Stomach (tissue), 9 donors: ENCODE results near the gene SRMS. TPM values are rescaled to one million over a fixed set of nuclear protein-coding genes. Genes with fewer than 3 reads are reported as not detected.

Source experiments
- DNase-seq, 2 donors: peaks; one replicate each; pipeline versions ENCODE4 v3.0.0 to v3.0.0-alpha.2; 2013 to 2019
- H3K27ac ChIP-seq, 5 donors: fragments of 200-600 bp in 4 of 5; sonication (generic) in 4 of 5; one replicate each; pipeline ENCODE4 v1.5.1; 2013 to 2019; ENCODE audit warnings: mild to moderate bottlenecking in 1 of 5, moderate library complexity in 1 of 5
- H3K27me3 ChIP-seq, 3 donors: fragments of 200-600 bp; sonication (generic); one replicate each; pipeline ENCODE4 v1.5.1; 2017 to 2019; ENCODE audit warnings: mixed run types in 1 of 3
- H3K36me3 ChIP-seq, 4 donors: fragments of 200-600 bp; sonication (generic); 1 replicate in 3 of 4; 2 replicates in 1 of 4; pipeline ENCODE4 v1.5.1; 2016 to 2019
- H3K4me1 ChIP-seq, 4 donors: fragments of 200-600 bp; sonication (generic); one replicate each; pipeline ENCODE4 v1.5.1; 2016 to 2019
- H3K4me3 ChIP-seq, 4 donors: fragments of 200-600 bp; sonication (generic) in 3 of 4; one replicate each; pipeline ENCODE4 v1.5.1; 2016 to 2019; ENCODE audit warnings: mild to moderate bottlenecking in 1 of 4
- H3K9me3 ChIP-seq, 4 donors: fragments of 200-600 bp; sonication (generic); one replicate each; pipeline ENCODE4 v1.5.1; 2016 to 2019
- EP300 ChIP-seq: sonication (generic); formaldehyde crosslinking; IDR thresholded peaks from one replicate; pipeline ENCODE4 v1.6.1; 2017; ENCODE audit warnings: antibody characterized with exemption
- POLR2A ChIP-seq, 4 donors: fragments of 450-650 bp; IDR thresholded peaks; one replicate each; pipeline ENCODE4 v1.6.1; 2016; ENCODE audit warnings: antibody characterized with exemption in 4 of 4, control low read depth in 2 of 4, mild to moderate bottlenecking in 1 of 4, moderate library complexity in 1 of 4
- POLR2AphosphoS5 ChIP-seq, 3 donors: sonication (generic); formaldehyde crosslinking; IDR thresholded peaks; one replicate each; pipeline ENCODE4 v1.6.1; 2016; ENCODE audit warnings: antibody characterized with exemption in 3 of 3
- WGBS, 5 donors: extraction: QIAGEN DNeasy Blood & Tissue Kit in 3 of 5; methylation state at CpG; one replicate each; pipeline versions ENCODE4 v1.1.5 to v1.1.7; 2013 to 2018; 5-methylcytosine and 5-hydroxymethylcytosine counted together
- intact Hi-C: fragments of 100-400 bp; cut with DNase I; formaldehyde crosslinking; loops from one replicate; pipeline ENCODE4 v1.15.1; 2023; ENCODE audit warnings: low total_unique reads
- polyA plus RNA-seq, 3 donors: library from polyadenylated mRNA; stranded (reverse); fragments of 200-250 nt; gene quantifications; one replicate each; pipeline ENCODE4 v1.2.3, GENCODE V29; 2013
- total RNA-seq, 5 donors: library from RNA; depleted of rRNA; stranded (reverse); fragments of >200 nt; gene quantifications; one replicate each; pipeline versions ENCODE4 v1.1.0 to v1.2.3, GENCODE V29; 2014 to 2016
- TF ChIP-seq, protein P1 (sequence below), 7 experiments: fragments of 450-650 bp in 4 of 7; fragments of 200-600 bp in 3 of 7; sonication (generic) in 3 of 7; IDR thresholded peaks; one replicate each; pipeline ENCODE4 v1.5.1; 2016 to 2019; ENCODE audit warnings: antibody characterized with exemption in 7 of 7, control low read depth in 2 of 7, mild to moderate bottlenecking in 1 of 7
- donor health status: healthy with polysubstance abuse.
- donor health status: Bipolar disorder and iron deficiency.
- donor health status: healthy.

The SRMS gene
- total and polyA plus RNA-seq, 8 donors: 0.87 to 3.5 (median 2.1) TPM; not detected in 5

DNA sequence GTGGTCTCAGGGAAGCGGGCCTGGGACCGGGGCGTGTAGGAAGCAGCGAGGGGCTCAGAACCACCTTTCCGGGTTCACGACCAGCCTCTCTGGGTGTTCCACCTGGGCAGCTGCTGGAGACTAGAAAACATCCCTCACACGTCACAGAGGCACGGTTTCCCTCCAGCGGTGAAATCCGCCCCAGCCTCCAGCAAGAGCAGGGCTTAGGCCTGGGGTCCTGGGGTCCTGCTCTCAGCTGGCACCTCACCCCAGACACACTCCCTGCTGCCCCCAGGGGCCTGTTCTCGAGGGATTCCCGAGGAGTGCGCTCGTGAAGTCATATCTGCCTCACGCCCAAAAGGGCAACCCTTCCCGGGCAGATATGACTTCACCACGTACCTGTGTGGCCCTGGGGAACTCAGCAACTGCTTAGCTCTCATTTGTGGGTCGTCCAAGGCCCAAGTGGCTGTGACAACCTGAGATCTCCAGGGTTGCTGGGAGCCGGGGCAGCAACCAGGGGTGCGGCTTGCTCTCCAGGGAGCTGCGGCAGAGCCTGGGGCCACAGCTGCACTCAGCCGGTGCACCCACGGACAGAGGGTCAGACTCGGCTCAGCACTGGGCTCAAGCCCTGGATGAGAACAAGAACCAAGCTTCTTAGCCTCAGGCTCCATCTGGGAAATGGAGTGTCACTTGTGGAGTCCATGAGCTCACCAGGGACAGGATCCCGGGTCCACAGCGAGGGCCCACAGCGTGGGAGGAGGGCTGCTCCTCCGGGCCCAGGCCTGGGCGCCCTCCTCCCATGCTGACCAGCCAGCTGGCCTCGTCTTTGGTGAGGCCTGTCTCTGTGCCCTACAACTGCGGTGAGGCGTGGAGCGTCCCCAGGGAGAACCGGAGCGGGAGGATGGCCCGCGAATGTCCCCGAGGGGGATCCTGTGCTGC lies 7.1 kb upstream of the SRMS start:
- Histone ChIP-seq H3K9me3 (no peaks in the 10 kb centered on the region), H3K27me3 (peaks cover 0 to 46% (median 0%) of the 10 kb centered on the region in 3 donors), H3K36me3 (peaks cover 10 to 20% (median 15%) of the 10 kb centered on the region in 4 donors), H3K27ac (peak overlapping the region in 4 of 5 donors; percentile 37 to 60 (median 52)), H3K4me3 (peak overlapping the region; percentile 54 to 73 (median 59)), H3K4me1 (peaks cover 8 to 23% (median 22%) of the 10 kb centered on the region in 4 donors)
- DNase-seq: peak in 1 of 2 donors; percentile 66
- 52 to 77% (median 64%) methylated on average over 29 to 38 of the region's 38 CpGs for WGBS, 5 donors
- intact Hi-C loops: no loop called here
- TF ChIP-seq POLR2A (IDR thresholded peaks at IDR 0.05): no peak
- no peak for TF ChIP-seq EP300
- TF ChIP-seq, protein P1, sequence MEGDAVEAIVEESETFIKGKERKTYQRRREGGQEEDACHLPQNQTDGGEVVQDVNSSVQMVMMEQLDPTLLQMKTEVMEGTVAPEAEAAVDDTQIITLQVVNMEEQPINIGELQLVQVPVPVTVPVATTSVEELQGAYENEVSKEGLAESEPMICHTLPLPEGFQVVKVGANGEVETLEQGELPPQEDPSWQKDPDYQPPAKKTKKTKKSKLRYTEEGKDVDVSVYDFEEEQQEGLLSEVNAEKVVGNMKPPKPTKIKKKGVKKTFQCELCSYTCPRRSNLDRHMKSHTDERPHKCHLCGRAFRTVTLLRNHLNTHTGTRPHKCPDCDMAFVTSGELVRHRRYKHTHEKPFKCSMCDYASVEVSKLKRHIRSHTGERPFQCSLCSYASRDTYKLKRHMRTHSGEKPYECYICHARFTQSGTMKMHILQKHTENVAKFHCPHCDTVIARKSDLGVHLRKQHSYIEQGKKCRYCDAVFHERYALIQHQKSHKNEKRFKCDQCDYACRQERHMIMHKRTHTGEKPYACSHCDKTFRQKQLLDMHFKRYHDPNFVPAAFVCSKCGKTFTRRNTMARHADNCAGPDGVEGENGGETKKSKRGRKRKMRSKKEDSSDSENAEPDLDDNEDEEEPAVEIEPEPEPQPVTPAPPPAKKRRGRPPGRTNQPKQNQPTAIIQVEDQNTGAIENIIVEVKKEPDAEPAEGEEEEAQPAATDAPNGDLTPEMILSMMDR (IDR thresholded peaks at IDR 0.05): no peak
- TF ChIP-seq POLR2AphosphoS5 (IDR thresholded peaks at IDR 0.05): no peak

- Histone ChIP-seq H3K4me1 (peaks cover 8 to 23% (median 22%) of the 10 kb centered on the region in 4 donors), H3K27ac (peak within 1 kb of the TSS; percentile 4 to 60 (median 45)), H3K27me3 (peaks cover 0 to 53% (median 0%) of the 10 kb centered on the region in 3 donors), H3K36me3 (peaks cover 8 to 16% (median 10%) of the 10 kb centered on the region in 4 donors), H3K9me3 (no peaks in the 10 kb centered on the region), H3K4me3 (peak within 1 kb of the TSS; percentile 54 to 73 (median 59))
- TF ChIP-seq EP300 (no peak), POLR2A (IDR thresholded peaks at IDR 0.05) (no peak), POLR2AphosphoS5 (IDR thresholded peaks at IDR 0.05) (no peak)
- TF ChIP-seq, protein P1 (IDR thresholded peaks at IDR 0.05): no peak
- WGBS, 5 donors: 0 to 1% (median 0%) methylated on average over 3 to 34 of the region's 34 CpGs
- DNase-seq: peak; percentile 58 to 87
- intact Hi-C loops: no loop called here
These were observed 6.4 kb upstream of the SRMS start, which contains the start of gene FNDC11 for GRCh38 chr20:63553933-63554290. Gene FNDC11 (plus strand): TSS chr20:63554159. CDS start chr20:63555664, 1,505 bp downstream.

DNA sequence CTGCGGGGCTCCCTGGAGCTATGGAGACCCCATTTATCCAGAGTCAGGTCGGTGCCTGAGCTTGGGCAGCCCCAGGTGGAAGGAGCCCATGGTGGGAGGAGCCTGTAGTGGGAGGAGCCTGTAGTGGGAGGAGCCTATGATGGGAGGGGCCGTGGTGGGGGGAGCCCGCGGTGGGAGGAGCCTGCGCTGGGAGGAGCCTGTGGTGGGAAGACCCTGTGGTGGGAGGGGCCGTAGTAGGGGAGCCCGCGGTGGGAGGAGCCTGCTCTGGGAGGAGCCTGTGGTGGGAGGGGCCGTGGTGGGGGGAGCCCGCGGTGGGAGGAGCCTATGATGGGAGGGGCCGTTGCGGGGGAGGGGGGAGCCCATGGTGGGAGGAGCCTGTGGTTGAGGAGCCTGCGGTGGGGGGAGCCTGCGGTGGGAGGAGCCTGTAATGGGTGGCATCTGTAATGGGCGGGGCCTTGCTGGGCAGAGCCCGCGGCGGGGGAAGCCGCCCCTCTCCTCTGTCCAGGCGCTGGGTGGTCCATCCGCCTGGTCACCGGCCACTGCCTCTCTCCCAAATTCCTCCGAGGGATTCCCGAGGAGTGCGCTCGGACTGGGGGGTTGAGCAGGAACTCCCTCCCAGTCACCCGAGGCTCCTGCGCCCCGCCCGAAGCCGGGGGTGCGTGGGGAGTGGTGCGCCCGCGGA lies 5.8 kb upstream of the SRMS start:
- Histone ChIP-seq H3K27ac (peak overlapping the region; percentile 4 to 60 (median 45)), H3K9me3 (no peaks in the 10 kb centered on the region), H3K4me1 (peaks cover 8 to 23% (median 22%) of the 10 kb centered on the region in 4 donors), H3K27me3 (peaks cover 0 to 58% (median 0%) of the 10 kb centered on the region in 3 donors), H3K4me3 (peak overlapping the region; percentile 54 to 73 (median 59)), H3K36me3 (peaks cover 3 to 10% (median 5%) of the 10 kb centered on the region in 4 donors)
- no peak for TF ChIP-seq EP300
- no peak for TF ChIP-seq POLR2A (IDR thresholded peaks at IDR 0.05)
- TF ChIP-seq, protein P1 (IDR thresholded peaks at IDR 0.05): no peak
- intact Hi-C loops: no loop called here
- peak; percentile 85 to 90 for DNase-seq
- 4 to 8% (median 5%) methylated on average over 12 to 37 of the region's 37 CpGs for WGBS, 5 donors
